OCI-LY7 (cell line): ENCODE data around the gene FN1. TPM values are rescaled to one million over a fixed set of nuclear protein-coding genes. Genes with fewer than 3 reads are reported as not detected.

ENCODE experiments used
- BruUV-seq: library from RNA; stranded (reverse); fragments of 400-500 nt; replicated peaks from 2 replicates; lab custom pipeline; 2021; lab: Mats Ljungman, UMichigan
- CTCF ChIA-PET: fragments of 300-600 bp; sonication (Branson Sonifier 250); formaldehyde crosslinking; loops from one replicate; lab custom pipeline; 2022; ENCODE audit warnings: antibody characterized with exemption; ENCODE audit not compliant: unreplicated experiment; lab: Charles Lee
- POLR2A ChIA-PET: fragments of 300-600 bp; sonication (Branson Sonifier 250); formaldehyde crosslinking; loops from one replicate; lab custom pipeline; 2022; ENCODE audit warnings: antibody characterized with exemption; lab: Charles Lee
- DNase-seq: peaks from one replicate; pipeline ENCODE4 v3.0.0-alpha.2; 2015; ENCODE audit warnings: low spot score
- H2AFZ ChIP-seq: fragments of 200-600 bp; sonication (generic), shearing (Covaris generic); 2 replicates; pipeline ENCODE4 v1.6.1; 2014; ENCODE audit warnings: mild to moderate bottlenecking, antibody characterized with exemption, low read length, moderate library complexity
- H3K27ac ChIP-seq: fragments of 200-600 bp; sonication (generic); 2 replicates; pipeline ENCODE4 v1.5.1; 2014; ENCODE audit warnings: mixed run types, low read depth, mild to moderate bottlenecking, moderate library complexity, low read length, inconsistent platforms; ENCODE audit not compliant: poor library complexity, severe bottlenecking
- H3K36me3 ChIP-seq: fragments of 200-600 bp; sonication (generic); 2 replicates; pipeline ENCODE4 v1.6.1; 2014; ENCODE audit warnings: mild to moderate bottlenecking, antibody characterized with exemption, low read length, moderate library complexity, mixed read lengths; ENCODE audit not compliant: insufficient read depth
- H3K4me1 ChIP-seq: fragments of 200-600 bp; sonication (generic); 2 replicates; pipeline ENCODE4 v1.5.1; 2014; ENCODE audit warnings: mild to moderate bottlenecking, low read length; ENCODE audit not compliant: insufficient read depth, poor library complexity, severe bottlenecking
- H3K4me2 ChIP-seq: fragments of 200-600 bp; sonication (generic); 2 replicates; pipeline ENCODE4 v1.6.1; 2014; ENCODE audit warnings: mild to moderate bottlenecking, low read length
- H3K4me3 ChIP-seq: fragments of 200-600 bp; sonication (generic); 2 replicates; pipeline ENCODE4 v1.5.1; 2014; ENCODE audit warnings: mild to moderate bottlenecking, low read depth, low read length; ENCODE audit not compliant: poor library complexity, severe bottlenecking
- H3K79me2 ChIP-seq: fragments of 200-600 bp; sonication (generic); 2 replicates; pipeline ENCODE4 v1.6.1; 2016; ENCODE audit warnings: low read depth, mild to moderate bottlenecking, low read length, moderate library complexity, mixed read lengths; ENCODE audit not compliant: insufficient read depth
- H3K9me2 ChIP-seq: fragments of 200-600 bp; sonication (generic); 2 replicates; pipeline ENCODE4 v1.6.1; 2016; ENCODE audit warnings: mild to moderate bottlenecking, low read length, mixed read lengths; ENCODE audit not compliant: insufficient read depth
- H3K9me3 ChIP-seq: fragments of 200-600 bp; sonication (generic); 2 replicates; pipeline ENCODE4 v1.6.1; 2014; ENCODE audit warnings: mild to moderate bottlenecking, mixed run types, low read length, mixed read lengths
- H4K20me1 ChIP-seq: fragments of 200-600 bp; sonication (generic); 2 replicates; pipeline ENCODE4 v1.6.1; 2014; ENCODE audit warnings: mild to moderate bottlenecking, antibody characterized with exemption, low read length, moderate library complexity, mixed read lengths; ENCODE audit not compliant: insufficient read depth
- EZH2phosphoT487 ChIP-seq: fragments of 200-600 bp; sonication (generic); IDR thresholded peaks from 2 replicates; pipeline ENCODE4 v1.6.1; 2018; ENCODE audit warnings: low read depth, borderline replicate concordance, mild to moderate bottlenecking, mixed run types, antibody characterized with exemption, low read length, moderate library complexity, mixed read lengths
- intact Hi-C: fragments of 100-400 bp; cut with micrococcal nuclease; formaldehyde crosslinking; loops from one replicate; pipeline ENCODE4 v1.10.0; 2022; ENCODE audit not compliant: unreplicated experiment
- total RNA-seq, 2 experiments: library from RNA; depleted of rRNA in 1 of 2; stranded (reverse); fragments of >200 nt in 1 of 2; shearing (Covaris generic) in 1 of 2; gene quantifications; 2 replicates each; pipeline ENCODE4 v1.2.3, GENCODE V29; 2014 to 2022
- TF ChIP-seq, protein P1 (sequence below): fragments of 200-600 bp; sonication (generic); conservative IDR thresholded peaks from 2 replicates; pipeline ENCODE4 v1.5.1; 2014; ENCODE audit warnings: mild to moderate bottlenecking, antibody characterized with exemption, low read length, moderate library complexity, mixed read lengths

The FN1 gene
- total RNA-seq, 2 experiments from 2014 or later: 1.3 TPM; not detected in 1

DNA sequence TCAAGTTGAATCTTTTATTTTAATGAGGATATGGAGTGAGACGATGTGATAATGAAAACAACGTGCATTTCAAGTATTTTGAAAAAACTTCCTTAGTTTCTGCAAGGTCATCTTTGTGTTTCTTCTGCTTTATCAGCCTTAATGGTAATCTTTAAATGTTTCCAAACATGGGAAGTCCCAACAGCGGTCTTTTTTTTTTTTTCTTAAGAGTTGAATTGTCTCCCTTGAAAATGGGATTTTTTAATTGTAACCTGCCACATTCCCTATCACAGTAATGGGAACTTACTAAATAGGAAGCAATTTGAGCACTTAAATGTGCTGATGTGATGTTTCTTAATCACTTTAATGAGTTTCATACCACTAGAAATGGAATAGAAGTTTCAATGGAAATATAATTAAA, 78.2 kb downstream of the FN1 start:
- H3K4me3 ChIP-seq: no peak overlapping the region
- CTCF ChIA-PET: no interaction called here
- no peak for DNase-seq
- H3K27ac ChIP-seq: no peak overlapping the region
- H4K20me1 ChIP-seq: no peaks in the 10 kb centered on the region
- no peak overlapping the region for H3K4me2 ChIP-seq
- H2AFZ ChIP-seq: no peak overlapping the region
- no peaks in the 10 kb centered on the region for H3K4me1 ChIP-seq
- no TSS peak for BruUV-seq
- POLR2A ChIA-PET: no interaction called here
- peaks cover 76% of the 10 kb centered on the region for H3K36me3 ChIP-seq
- H3K79me2 ChIP-seq: no peaks in the 10 kb centered on the region
- no peaks in the 10 kb centered on the region for H3K9me3 ChIP-seq
- intact Hi-C loops: no loop called here
- TF ChIP-seq, protein P1, sequence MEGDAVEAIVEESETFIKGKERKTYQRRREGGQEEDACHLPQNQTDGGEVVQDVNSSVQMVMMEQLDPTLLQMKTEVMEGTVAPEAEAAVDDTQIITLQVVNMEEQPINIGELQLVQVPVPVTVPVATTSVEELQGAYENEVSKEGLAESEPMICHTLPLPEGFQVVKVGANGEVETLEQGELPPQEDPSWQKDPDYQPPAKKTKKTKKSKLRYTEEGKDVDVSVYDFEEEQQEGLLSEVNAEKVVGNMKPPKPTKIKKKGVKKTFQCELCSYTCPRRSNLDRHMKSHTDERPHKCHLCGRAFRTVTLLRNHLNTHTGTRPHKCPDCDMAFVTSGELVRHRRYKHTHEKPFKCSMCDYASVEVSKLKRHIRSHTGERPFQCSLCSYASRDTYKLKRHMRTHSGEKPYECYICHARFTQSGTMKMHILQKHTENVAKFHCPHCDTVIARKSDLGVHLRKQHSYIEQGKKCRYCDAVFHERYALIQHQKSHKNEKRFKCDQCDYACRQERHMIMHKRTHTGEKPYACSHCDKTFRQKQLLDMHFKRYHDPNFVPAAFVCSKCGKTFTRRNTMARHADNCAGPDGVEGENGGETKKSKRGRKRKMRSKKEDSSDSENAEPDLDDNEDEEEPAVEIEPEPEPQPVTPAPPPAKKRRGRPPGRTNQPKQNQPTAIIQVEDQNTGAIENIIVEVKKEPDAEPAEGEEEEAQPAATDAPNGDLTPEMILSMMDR: no peak
- TF ChIP-seq EZH2phosphoT487: no peak
- H3K9me2 ChIP-seq: no peaks in the 10 kb centered on the region

DNA sequence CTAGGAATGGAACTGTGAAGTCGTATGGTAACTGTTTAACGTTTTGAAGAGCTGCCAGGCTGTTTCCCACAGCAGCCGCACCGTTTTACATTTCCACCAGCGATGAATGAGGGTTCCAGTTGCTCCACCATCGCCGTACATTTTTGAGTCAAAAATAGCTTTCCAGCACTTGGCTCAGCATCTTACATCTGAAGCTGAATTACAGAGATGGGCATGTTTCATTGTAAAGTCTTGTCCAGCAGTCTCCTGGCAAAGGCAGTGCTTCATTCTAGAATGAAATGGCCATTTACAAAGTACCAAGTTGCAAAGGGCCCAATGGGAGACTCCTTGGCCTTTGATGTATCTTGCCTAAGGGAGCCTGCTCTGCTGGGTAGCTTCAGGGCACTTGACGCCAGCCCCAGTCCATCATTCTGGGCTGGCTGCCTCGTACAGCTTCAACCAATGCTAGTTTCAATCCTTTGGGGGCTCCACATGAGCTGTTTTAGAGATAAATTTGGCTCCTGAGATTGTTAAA, 78.9 kb downstream of the FN1 start:
- ChIA-PET POLR2A (interaction anchor here (0.6 kb wide), 1 partner anchor 20 kb away, joined by 3 read pairs; no protein-coding TSS in a partner anchor), CTCF (no interaction called here)
- no TSS peak for BruUV-seq
- Histone ChIP-seq H3K36me3 (peaks cover 73% of the 10 kb centered on the region), H3K4me1 (no peaks in the 10 kb centered on the region), H3K27ac (no peak overlapping the region), H3K9me2 (no peaks in the 10 kb centered on the region), H4K20me1 (no peaks in the 10 kb centered on the region), H3K9me3 (no peaks in the 10 kb centered on the region), H2AFZ (no peak overlapping the region), H3K4me3 (no peak overlapping the region), H3K4me2 (no peak overlapping the region), H3K79me2 (no peaks in the 10 kb centered on the region)
- no peak for DNase-seq
- no peak for TF ChIP-seq EZH2phosphoT487
- TF ChIP-seq, protein P1: no peak
- intact Hi-C loops: no loop called here

DNA sequence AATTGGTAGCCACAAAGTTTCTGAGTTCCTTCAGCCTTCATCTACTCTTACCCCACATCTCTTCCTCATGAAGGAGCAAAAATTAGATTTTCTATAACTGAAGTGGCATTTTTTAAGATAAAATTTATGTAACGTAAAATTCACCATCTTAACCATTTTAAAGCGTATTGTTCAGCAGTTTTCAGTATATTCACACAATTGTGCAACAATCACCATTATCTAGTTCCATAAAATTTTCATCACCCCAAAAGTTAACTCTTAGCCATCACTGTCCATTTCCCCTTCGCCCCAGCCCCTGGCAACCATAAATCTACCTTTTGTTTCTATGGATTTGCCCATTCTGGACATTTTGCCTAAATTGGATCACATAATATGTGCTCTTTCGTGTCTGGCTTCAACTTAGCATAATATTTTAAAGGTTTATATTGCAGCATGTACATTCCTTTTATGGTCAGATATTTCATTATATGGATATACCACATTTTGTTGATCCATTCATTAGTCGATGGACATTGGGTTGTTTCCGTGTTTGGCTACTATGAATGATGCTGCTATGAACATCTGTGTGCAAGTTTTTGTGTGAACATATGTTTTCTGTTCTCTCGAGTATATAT, 79.4 kb downstream of the FN1 start:
- POLR2A ChIA-PET: no interaction called here
- H3K4me1 ChIP-seq: no peaks in the 10 kb centered on the region
- TF ChIP-seq EZH2phosphoT487: no peak
- CTCF ChIA-PET: no interaction called here
- H3K4me2 ChIP-seq: no peak overlapping the region
- peaks cover 73% of the 10 kb centered on the region for H3K36me3 ChIP-seq
- no peak overlapping the region for H3K27ac ChIP-seq
- no peaks in the 10 kb centered on the region for H3K79me2 ChIP-seq
- no peaks in the 10 kb centered on the region for H3K9me3 ChIP-seq
- no peaks in the 10 kb centered on the region for H3K9me2 ChIP-seq
- H2AFZ ChIP-seq: no peak overlapping the region
- intact Hi-C loops: no loop called here
- H4K20me1 ChIP-seq: no peaks in the 10 kb centered on the region
- no peak for DNase-seq
- BruUV-seq: no TSS peak
- no peak overlapping the region for H3K4me3 ChIP-seq
